Fibroblast of villous mesenchyme (primary cell): ENCODE data around the gene PRIMA1. TPM values are rescaled to one million over a fixed set of nuclear protein-coding genes. Genes with fewer than 3 reads are reported as not detected.

Source experiments
- DNase-seq: peaks from one replicate; pipeline ENCODE4 v3.0.0-alpha.2; 2010; ENCODE audit warnings: low read depth
- H3K4me3 ChIP-seq: 2 replicates; pipeline ENCODE4 v1.5.1; 2011; ENCODE audit warnings: low read depth, mild to moderate bottlenecking, low read length
- CTCF ChIP-seq: IDR thresholded peaks from 2 replicates; pipeline ENCODE4 v1.5.1; 2012; ENCODE audit warnings: low read depth, mild to moderate bottlenecking, low read length; ENCODE audit not compliant: insufficient read depth
- total RNA-seq: library from RNA; depleted of rRNA; stranded (reverse); fragments of >200 nt; gene quantifications from 2 replicates; pipeline ENCODE4 v1.2.3, GENCODE V29; 2012

Gene PRIMA1
- total RNA-seq, 1 donor = not detected

GRCh38 chr14:93741556-93742230 lies 46.6 kb downstream of the PRIMA1 start:
- no peak for TF ChIP-seq CTCF
- no peak for DNase-seq
- no peak overlapping the region for H3K4me3 ChIP-seq

DNA sequence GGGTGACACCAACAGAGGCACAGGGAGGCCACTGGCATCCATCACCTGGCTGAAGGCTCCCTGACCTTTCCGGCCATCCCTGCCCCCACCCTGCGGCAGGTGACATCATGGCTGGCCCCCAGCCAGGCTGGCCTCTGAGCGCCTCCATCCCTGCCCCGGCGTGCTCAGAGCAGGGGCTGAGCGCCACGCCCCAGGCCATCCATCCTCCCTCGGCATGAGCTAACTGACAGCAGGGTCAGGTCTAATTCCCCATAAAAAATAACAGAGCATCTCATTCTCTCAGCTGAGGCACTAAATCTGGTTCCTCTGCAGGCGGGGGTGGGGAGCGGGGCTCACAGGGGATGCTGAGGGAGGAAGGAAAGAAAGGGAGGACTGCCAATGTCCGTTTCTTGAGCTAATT lies 50.7 kb downstream of the PRIMA1 start:
- DNase-seq = no peak
- no peak for TF ChIP-seq CTCF

DNA sequence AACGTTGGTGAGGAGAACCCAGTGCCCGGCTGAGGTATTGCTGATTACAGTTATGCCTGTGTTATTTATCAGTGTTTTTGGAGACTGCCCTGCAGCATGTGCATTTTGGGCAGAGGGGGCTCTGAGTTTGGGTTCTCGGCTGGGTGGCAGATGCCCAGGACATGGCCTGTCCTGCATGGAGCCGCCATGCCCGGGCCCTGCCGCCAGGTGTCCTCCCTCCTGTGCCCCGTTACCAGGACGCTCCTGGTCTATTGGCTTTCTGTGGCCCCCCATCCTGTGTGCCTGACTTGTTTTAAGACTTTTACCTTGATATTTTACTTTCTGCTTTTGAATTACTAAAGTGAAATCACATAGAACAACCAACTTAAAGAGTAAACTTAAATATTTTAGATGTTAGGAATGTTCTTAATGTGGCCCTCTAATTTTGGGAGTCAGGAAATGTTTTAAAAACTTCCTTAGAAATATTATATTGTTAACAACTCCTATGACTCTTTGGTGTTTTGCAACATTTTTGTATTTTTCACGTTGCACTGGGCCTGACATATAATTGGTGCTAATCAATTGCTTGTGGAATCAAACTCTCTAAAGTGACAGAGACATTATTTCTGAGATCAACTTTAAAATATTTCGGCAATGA lies 51.8 kb downstream of the PRIMA1 start:
- DNase-seq = no peak
- no peak for TF ChIP-seq CTCF
- H3K4me3 ChIP-seq = no peak overlapping the region

More for the DNA sequence above, 50.7 kb downstream of the PRIMA1 start:
- H3K4me3 ChIP-seq = no peak overlapping the region

GRCh38 chr14:93735206-93735605 lies 53.1 kb downstream of the PRIMA1 start:
- no peak for TF ChIP-seq CTCF
- H3K4me3 ChIP-seq = no peak overlapping the region
- DNase-seq = no peak

DNA sequence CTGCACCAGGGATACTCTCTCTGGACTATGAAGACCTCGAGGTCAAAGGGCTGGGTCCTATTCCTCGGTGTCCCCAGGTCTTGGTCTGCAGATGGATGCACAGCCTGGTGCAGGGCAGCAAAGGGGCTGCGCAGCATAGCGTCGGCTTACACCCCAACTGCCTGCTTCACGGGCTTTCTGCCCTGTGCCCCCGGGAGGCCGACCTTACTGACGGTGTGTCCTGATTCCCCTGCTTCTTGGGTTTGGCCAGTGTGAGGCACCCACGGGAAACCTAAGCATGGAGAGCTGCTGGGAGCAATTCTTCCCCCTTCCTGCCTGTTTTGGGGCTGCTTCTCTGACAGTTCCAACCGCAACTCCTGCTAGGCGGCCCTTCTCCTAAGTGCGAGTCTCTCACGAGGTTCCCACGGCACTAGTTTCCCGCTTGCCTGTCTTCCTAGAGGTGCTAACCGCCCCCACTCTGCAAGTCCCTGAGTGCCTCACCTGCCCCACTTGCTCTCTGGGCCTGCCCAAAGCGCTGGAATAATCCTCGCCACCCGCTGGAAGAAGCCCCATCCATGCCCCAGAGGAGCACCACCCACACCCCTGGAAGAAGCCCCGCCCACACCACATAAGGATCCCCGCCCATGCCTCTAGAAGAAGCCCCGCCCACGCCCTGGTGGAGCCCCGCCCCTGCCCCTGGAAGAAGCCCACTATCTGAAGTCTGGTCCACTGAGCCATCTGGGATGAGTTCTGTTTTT lies 54.0 kb downstream of the PRIMA1 start:
- H3K4me3 ChIP-seq = no peak overlapping the region
- DNase-seq = no peak
- TF ChIP-seq CTCF = no peak

GRCh38 chr14:93733631-93734030 lies 54.7 kb downstream of the PRIMA1 start:
- DNase-seq = no peak
- no peak for TF ChIP-seq CTCF
- H3K4me3 ChIP-seq = no peak overlapping the region
